BLaER1 treated with 17β-estradiol and CSF1 and Interleukin-3, amounts not matched to agents 10 nM and 100 nM (cell line): ENCODE data around the gene ATP11A.

Source experiments
- H3K27ac ChIP-seq, 11 experiments: shearing (Covaris generic); formaldehyde crosslinking; 2 replicates each; pipeline ENCODE4 v1.8.1; 2022
- H3K27me3 ChIP-seq, 11 experiments: shearing (Covaris generic); formaldehyde crosslinking; 2 replicates each; pipeline ENCODE4 v1.8.1; 2022
- H3K36me3 ChIP-seq, 11 experiments: shearing (Covaris generic); formaldehyde crosslinking; 2 replicates each; pipeline ENCODE4 v1.8.1; 2022
- H3K4me1 ChIP-seq, 10 experiments: shearing (Covaris generic); formaldehyde crosslinking; 2 replicates each; pipeline ENCODE4 v1.8.1; 2022
- H3K4me2 ChIP-seq, 11 experiments: shearing (Covaris generic); formaldehyde crosslinking; 2 replicates each; pipeline ENCODE4 v1.8.1; 2022
- H3K4me3 ChIP-seq, 10 experiments: shearing (Covaris generic); formaldehyde crosslinking; 2 replicates each; pipeline ENCODE4 v1.8.1; 2022
- H3K9ac ChIP-seq, 11 experiments: shearing (Covaris generic); formaldehyde crosslinking; 2 replicates each; pipeline ENCODE4 v1.8.1; 2022
- H3K9me3 ChIP-seq, 11 experiments: shearing (Covaris generic); formaldehyde crosslinking; replicated peaks in 1 of 11; 2 replicates each; pipeline ENCODE4 v1.8.1; 2022
- H4K20me1 ChIP-seq, 11 experiments: shearing (Covaris generic); formaldehyde crosslinking; 2 replicates each; pipeline ENCODE4 v1.8.1; 2022
- Cebpa-rat ChIP-seq, 11 experiments: shearing (Covaris generic); IDR thresholded peaks; 2 replicates each; pipeline ENCODE4 v1.8.1; 2022

Gene ATP11A

DNA sequence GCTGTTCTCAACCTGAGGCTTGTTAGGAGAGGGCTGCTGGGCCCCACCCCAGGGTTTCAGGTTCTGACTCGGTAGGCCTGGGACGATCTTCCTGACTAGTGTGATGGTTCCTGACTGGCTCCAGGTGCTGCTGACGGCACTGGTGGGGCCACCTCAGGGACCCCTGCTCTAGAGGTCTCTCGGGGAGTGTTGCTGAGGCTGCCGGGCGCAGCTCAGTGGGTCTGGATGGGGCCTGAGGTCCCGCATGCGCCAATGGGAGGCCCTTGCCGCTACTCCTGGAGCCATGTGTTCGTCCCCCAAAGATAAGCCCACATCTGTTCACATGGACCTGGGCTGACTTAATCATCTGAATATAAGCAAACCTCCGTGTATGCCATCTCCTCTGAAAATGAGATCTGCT lies 133.0 kb downstream of the ATP11A start:
- Histone ChIP-seq H3K4me2 (no peak overlapping the region), H3K9me3 (peaks cover 0 to 9% (median 7%) of the 10 kb centered on the region in 11 experiments; a peak in 17 of 22 replicates), H3K4me3 (no peak overlapping the region), H3K27me3 (no peaks in the 10 kb centered on the region), H4K20me1 (peaks cover 0 to 33% (median 5%) of the 10 kb centered on the region in 11 experiments; a peak in 5 of 22 replicates), H3K36me3 (peaks cover 91 to 100% (median 100%) of the 10 kb centered on the region in 11 experiments), H3K27ac (no peak overlapping the region), H3K9ac (no peak overlapping the region), H3K4me1 (peaks cover 0 to 16% (median 10%) of the 10 kb centered on the region in 10 experiments; a peak in 13 of 20 replicates)
- no peak for TF ChIP-seq Cebpa-rat (IDR thresholded peaks at IDR 0.05)

DNA sequence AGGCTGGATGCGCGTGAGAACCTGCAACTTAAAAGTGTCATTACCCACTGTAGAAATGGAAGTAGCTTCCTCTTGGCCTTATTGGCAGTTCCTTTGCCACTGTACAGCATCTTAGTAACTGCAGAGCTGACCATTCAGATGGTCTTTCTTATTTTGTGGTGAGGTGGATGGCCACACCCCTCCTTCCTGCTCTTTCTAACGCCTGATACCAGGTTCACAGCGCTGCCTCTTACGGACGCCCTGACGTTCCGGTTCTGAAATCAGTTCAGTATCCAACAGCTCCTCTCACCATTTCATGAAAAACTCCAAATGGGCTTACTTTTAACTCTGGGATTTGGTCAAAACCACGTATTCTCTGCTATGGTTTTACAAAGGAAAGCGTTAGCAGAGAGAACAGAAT lies 134.6 kb downstream of the ATP11A start:
- H3K4me1 ChIP-seq, result peaks cover 0 to 16% (median 10%) of the 10 kb centered on the region in 10 experiments; a peak in 13 of 20 replicates
- H3K36me3 ChIP-seq, result peaks cover 89 to 100% (median 100%) of the 10 kb centered on the region in 11 experiments
- no peak overlapping the region for H3K9ac ChIP-seq
- H4K20me1 ChIP-seq, result peaks cover 0 to 48% (median 5%) of the 10 kb centered on the region in 11 experiments; a peak in 8 of 22 replicates
- TF ChIP-seq Cebpa-rat (IDR thresholded peaks at IDR 0.05), result no peak
- H3K4me3 ChIP-seq, result no peak overlapping the region
- H3K4me2 ChIP-seq, result peak overlapping the region in 7 of 11 experiments; percentile 2 to 47 (median 18); a peak in 11 of 22 replicates
- H3K27me3 ChIP-seq, result no peaks in the 10 kb centered on the region
- no peaks in the 10 kb centered on the region for H3K9me3 ChIP-seq
- no peak overlapping the region for H3K27ac ChIP-seq

DNA sequence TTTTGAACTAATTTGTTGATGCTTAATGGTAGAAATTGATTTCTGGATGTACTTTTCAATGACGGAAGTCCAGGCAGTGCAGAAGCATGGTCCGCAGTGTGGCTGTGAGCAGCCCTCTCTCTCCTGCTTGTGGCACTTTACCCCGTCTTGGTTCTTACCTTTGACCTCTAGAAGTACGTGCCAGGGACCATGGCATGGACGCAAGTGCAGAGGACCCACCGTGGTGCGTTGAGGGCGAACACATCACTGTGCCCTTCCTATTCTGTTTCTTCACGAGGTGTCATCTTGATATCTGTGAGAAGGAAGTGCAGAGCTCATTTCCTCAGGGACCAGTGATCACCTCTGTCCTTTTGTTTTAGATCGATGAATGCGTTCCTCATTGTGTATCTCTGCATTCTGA lies 135.2 kb downstream of the ATP11A start:
- Histone ChIP-seq H3K4me1 (peaks cover 0 to 16% (median 10%) of the 10 kb centered on the region in 10 experiments; a peak in 13 of 20 replicates), H3K9ac (no peak overlapping the region), H3K4me3 (no peak overlapping the region), H3K27ac (0 out of 22 replicates have a peak overlapping the region, but pooled peaks of 1 of the 11 experiments have one; percentile 4), H3K27me3 (no peaks in the 10 kb centered on the region), H3K4me2 (peak overlapping the region in 6 of 11 experiments; percentile 2 to 47 (median 19); a peak in 8 of 22 replicates), H3K36me3 (peaks cover 85 to 100% (median 98%) of the 10 kb centered on the region in 11 experiments), H4K20me1 (peaks cover 0 to 47% (median 5%) of the 10 kb centered on the region in 11 experiments; a peak in 8 of 22 replicates), H3K9me3 (no peaks in the 10 kb centered on the region)
- TF ChIP-seq Cebpa-rat (IDR thresholded peaks at IDR 0.05), result no peak

DNA sequence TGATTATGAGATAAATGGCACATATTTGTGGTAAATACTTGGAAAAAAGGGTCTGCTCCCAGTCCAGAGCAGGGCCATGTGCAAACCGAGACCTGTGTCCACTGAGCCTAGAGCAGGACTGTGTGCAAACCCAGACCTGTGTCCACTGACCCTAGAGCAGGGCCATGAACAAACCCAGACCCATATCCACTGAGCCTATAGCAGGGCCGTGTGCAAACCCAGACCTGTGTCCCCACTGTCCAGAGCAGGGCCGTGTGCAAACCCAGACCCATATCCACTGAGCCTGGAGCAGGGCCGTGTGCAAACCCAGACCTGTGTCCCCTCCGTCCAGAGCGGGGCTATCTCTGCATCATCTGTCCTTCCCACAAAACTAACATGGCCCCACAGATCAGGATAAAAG lies 136.0 kb downstream of the ATP11A start:
- no peaks in the 10 kb centered on the region for H3K27me3 ChIP-seq
- H3K36me3 ChIP-seq, result peaks cover 85 to 100% (median 97%) of the 10 kb centered on the region in 11 experiments
- peaks cover 0 to 16% (median 10%) of the 10 kb centered on the region in 10 experiments; a peak in 13 of 20 replicates for H3K4me1 ChIP-seq
- peaks cover 0 to 44% (median 5%) of the 10 kb centered on the region in 11 experiments; a peak in 6 of 22 replicates for H4K20me1 ChIP-seq
- TF ChIP-seq Cebpa-rat (IDR thresholded peaks at IDR 0.05), result no peak
- no peak overlapping the region for H3K4me2 ChIP-seq
- H3K27ac ChIP-seq, result no peak overlapping the region
- H3K9ac ChIP-seq, result no peak overlapping the region
- H3K9me3 ChIP-seq, result no peaks in the 10 kb centered on the region
- H3K4me3 ChIP-seq, result no peak overlapping the region

DNA sequence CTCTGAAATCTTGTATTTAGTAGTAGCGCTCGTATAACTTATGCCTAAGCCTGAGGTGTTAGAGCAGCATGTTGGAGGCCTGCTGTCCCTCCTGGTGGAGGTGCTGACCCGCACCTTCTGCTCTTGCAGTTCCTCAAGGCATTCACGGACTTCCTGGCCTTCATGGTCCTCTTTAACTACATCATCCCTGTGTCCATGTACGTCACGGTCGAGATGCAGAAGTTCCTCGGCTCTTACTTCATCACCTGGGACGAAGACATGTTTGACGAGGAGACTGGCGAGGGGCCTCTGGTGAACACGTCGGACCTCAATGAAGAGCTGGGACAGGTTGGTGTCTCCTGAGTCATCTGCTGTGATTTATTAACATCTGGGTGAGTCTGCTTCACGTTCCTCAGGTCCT lies 136.7 kb downstream of the ATP11A start:
- H3K4me3 ChIP-seq, result no peak overlapping the region
- H3K36me3 ChIP-seq, result peaks cover 87 to 100% (median 97%) of the 10 kb centered on the region in 11 experiments
- peaks cover 0 to 50% (median 5%) of the 10 kb centered on the region in 11 experiments; a peak in 7 of 22 replicates for H4K20me1 ChIP-seq
- H3K27ac ChIP-seq, result no peak overlapping the region
- no peak for TF ChIP-seq Cebpa-rat (IDR thresholded peaks at IDR 0.05)
- H3K27me3 ChIP-seq, result no peaks in the 10 kb centered on the region
- H3K4me1 ChIP-seq, result peaks cover 0 to 16% (median 10%) of the 10 kb centered on the region in 10 experiments; a peak in 13 of 20 replicates
- H3K9me3 ChIP-seq, result no peaks in the 10 kb centered on the region
- H3K4me2 ChIP-seq, result no peak overlapping the region
- no peak overlapping the region for H3K9ac ChIP-seq

DNA sequence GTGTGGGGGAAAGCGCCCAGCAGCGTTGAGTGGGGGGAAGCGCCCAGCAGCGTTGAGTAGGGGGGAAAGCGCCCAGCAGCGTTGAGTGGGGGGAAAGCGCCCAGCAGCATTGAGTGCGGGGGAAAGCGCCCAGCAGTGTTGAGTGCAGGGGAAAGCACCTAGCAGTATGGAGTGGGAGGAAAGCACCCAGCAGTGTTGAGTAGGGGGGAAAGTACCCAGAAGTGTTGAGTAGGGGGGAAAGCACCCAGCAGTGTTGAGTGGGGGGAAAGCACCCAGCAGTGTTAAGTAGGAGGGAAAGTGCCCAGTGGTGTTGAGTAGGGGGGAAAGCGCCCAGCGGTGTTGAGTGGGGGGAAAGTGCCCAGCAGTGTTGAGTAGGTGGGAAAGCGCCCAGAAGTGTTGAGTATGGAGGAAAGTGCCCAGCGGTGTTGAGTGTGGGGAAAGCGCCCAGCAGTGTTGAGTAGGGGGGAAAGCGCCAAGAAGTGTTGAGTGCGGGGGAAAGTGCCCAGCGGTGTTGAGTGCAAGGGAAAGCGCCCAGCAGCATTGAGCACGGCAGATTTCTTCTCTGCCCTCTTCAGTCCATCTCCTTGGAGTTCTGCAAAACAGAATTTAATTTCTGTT lies 138.4 kb downstream of the ATP11A start:
- no peak overlapping the region for H3K27ac ChIP-seq
- H3K4me2 ChIP-seq, result no peak overlapping the region
- TF ChIP-seq Cebpa-rat (IDR thresholded peaks at IDR 0.05), result no peak
- H3K9me3 ChIP-seq, result no peaks in the 10 kb centered on the region
- no peaks in the 10 kb centered on the region for H3K27me3 ChIP-seq
- no peak overlapping the region for H3K4me3 ChIP-seq
- H3K36me3 ChIP-seq, result peaks cover 93 to 100% (median 97%) of the 10 kb centered on the region in 11 experiments
- H4K20me1 ChIP-seq, result peaks cover 0 to 54% (median 1%) of the 10 kb centered on the region in 11 experiments; a peak in 7 of 22 replicates
- H3K4me1 ChIP-seq, result peaks cover 0 to 16% (median 10%) of the 10 kb centered on the region in 10 experiments; a peak in 13 of 20 replicates
- no peak overlapping the region for H3K9ac ChIP-seq

DNA sequence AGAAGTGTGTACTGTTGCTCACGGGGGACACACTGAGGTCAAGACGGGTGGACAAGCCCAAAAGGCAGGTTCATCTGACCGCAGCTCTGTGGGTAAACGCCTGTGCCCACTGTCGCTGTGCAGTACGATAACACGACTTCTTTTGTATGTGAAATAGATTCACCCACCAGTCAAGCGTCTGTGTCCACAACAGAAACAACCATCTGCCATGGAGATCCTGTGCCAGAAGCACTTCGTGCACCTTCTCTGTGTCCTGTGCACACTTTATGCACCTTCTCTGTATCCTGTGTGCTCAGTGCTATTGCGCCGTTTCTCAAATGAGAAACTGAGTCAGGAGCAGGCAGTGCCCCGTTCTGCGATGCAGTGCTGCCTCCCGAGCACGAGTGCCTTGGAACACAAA lies 138.9 kb downstream of the ATP11A start:
- peaks cover 0 to 14% (median 10%) of the 10 kb centered on the region in 10 experiments; a peak in 13 of 20 replicates for H3K4me1 ChIP-seq
- no peak overlapping the region for H3K4me2 ChIP-seq
- no peak overlapping the region for H3K27ac ChIP-seq
- H3K27me3 ChIP-seq, result no peaks in the 10 kb centered on the region
- no peak overlapping the region for H3K9ac ChIP-seq
- TF ChIP-seq Cebpa-rat (IDR thresholded peaks at IDR 0.05), result no peak
- peaks cover 93 to 100% (median 97%) of the 10 kb centered on the region in 11 experiments for H3K36me3 ChIP-seq
- H3K9me3 ChIP-seq, result no peaks in the 10 kb centered on the region
- peaks cover 0 to 57% (median 0%) of the 10 kb centered on the region in 11 experiments; a peak in 7 of 22 replicates for H4K20me1 ChIP-seq
- H3K4me3 ChIP-seq, result no peak overlapping the region

DNA sequence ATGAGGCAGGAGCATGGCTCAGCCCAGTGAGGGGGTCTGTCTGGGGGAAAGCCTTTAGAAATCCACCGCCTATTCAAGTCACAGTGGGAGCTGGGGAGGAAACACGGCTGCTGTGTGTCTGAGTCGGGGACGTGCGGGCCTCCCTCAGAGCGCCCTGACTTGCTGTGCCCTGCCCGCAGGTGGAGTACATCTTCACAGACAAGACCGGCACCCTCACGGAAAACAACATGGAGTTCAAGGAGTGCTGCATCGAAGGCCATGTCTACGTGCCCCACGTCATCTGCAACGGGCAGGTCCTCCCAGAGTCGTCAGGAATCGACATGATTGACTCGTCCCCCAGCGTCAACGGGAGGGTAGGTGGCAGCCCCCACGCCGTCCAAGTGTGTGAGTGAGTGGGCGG lies 141.4 kb downstream of the ATP11A start:
- Histone ChIP-seq H3K4me3 (no peak overlapping the region), H3K9me3 (no peaks in the 10 kb centered on the region), H4K20me1 (peaks cover 0 to 58% (median 5%) of the 10 kb centered on the region in 11 experiments; a peak in 9 of 22 replicates), H3K4me1 (no peaks in the 10 kb centered on the region), H3K27me3 (no peaks in the 10 kb centered on the region), H3K36me3 (peaks cover 93 to 100% (median 98%) of the 10 kb centered on the region in 11 experiments), H3K27ac (no peak overlapping the region), H3K4me2 (no peak overlapping the region), H3K9ac (no peak overlapping the region)
- no peak for TF ChIP-seq Cebpa-rat (IDR thresholded peaks at IDR 0.05)

DNA sequence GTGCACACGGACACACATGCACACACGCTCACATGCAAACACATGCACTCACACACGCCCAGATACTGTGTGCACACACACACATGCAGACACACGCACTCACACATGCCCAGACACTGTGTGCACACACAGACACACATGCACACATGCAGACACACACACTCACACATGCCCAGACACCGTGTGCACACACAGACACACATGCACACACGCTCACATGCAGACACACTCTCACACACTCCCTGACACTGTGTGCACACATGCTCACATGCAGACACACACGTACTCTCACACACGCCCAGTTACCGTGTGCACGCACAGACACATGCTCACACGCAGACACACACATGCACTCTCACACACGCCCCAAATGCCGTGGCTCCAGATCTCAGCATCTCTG lies 142.0 kb downstream of the ATP11A start:
- Histone ChIP-seq H3K9ac (no peak overlapping the region), H3K27ac (no peak overlapping the region), H3K27me3 (no peaks in the 10 kb centered on the region), H3K36me3 (peaks cover 92 to 100% (median 98%) of the 10 kb centered on the region in 11 experiments), H3K4me3 (no peak overlapping the region), H4K20me1 (peaks cover 0 to 60% (median 5%) of the 10 kb centered on the region in 11 experiments; a peak in 10 of 22 replicates), H3K4me2 (no peak overlapping the region), H3K9me3 (no peaks in the 10 kb centered on the region), H3K4me1 (no peaks in the 10 kb centered on the region)
- no peak for TF ChIP-seq Cebpa-rat (IDR thresholded peaks at IDR 0.05)
